RKO (cell line): Measurements from ENCODE around the gene AKIP1.
A peak's percentile ranks its signal among the peaks of the same experiment; 100 is the strongest.

Experiments used
- DNase-seq: peaks from one replicate; pipeline ENCODE4 v3.0.0-alpha.2; 2016; ENCODE audit warnings: low spot score

The AKIP1 gene

GRCh38 chr11:8961401-8961800 lies 50.4 kb downstream of the AKIP1 start:
- DNase-seq, result no peak

GRCh38 chr11:8962841-8963240 lies 51.9 kb downstream of the AKIP1 start:
- DNase-seq, result no peak

DNA sequence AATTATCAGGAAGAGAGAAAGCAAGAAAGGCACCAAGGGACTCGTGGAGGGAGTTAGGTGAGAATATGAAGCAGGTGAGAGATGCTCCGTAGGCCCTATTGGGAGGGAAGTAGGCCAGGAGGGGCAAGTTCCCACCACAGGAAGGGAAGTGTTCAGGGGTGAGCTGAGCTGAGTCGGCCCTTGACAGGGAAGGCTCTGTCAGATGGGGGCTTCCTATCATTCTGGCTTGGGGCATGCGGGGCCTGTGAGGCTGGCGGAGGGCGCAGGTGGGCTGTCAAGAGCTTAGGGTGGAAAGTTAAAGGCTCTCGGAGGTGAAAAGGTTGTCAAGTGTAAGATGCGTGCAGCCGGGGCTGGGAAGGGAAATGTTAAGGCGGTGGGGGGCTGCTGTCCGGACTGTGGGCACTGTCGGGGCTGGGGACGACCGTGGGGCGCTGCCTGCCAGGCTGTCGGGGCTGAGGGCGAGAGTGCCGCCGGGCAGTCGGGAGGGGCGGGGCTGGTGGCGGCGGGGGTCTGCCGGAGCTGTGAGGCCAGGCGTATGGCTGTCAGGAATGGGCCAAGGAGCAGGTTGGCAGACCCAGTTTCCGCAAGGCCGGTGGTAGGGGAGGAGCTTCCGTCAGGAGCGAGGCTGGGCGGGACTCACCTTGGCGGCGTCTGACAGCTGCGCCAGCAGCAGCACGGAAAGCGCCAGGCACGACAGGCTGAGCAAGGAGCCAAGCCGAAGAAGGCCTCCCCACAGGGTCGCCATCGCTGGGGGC lies 52.8 kb downstream of the AKIP1 start:
- DNase-seq, result peak; percentile 73

- DNase-seq, result peak; percentile 94
Measured at GRCh38 chr11:8964324-8965320, 53.6 kb downstream of the AKIP1 start, which contains the start of gene TMEM9B. Gene TMEM9B (minus strand): TSS chr11:8964442. CDS start chr11:8964313, 129 bp downstream.

DNA sequence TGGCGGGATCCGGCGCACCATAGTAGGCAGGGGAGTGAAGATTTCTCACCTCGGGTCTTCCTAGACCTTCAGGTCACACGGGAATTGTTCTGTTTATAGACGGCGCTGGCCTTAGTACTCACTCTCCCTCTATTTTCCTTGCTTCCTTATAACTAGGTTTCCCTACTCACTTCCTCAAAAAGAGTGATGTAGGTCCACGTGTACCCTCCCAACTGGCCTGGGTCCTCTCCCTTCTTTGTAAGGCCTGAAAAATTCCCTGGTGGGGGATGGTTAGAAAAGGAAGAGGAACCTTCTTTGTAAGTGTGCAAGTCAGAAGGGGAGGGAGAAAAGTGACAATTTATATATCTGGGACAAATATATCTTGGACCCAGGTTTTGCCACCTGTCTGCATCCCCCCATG lies 56.2 kb downstream of the AKIP1 start:
- no peak for DNase-seq
